AG09319 (cell line): ENCODE measurements around the gene SMAP1.

Experiments used
- DNase-seq: peaks from one replicate; pipeline ENCODE4 v3.0.0-alpha.2; 2010; ENCODE audit warnings: low read depth; ENCODE audit errors: extremely low read depth
- TF ChIP-seq, protein P1 (sequence below): IDR thresholded peaks from 2 replicates; pipeline ENCODE4 v1.5.1; 2011; ENCODE audit warnings: low read depth, mild to moderate bottlenecking, inconsistent platforms, low read length, moderate library complexity

SMAP1 gene

DNA sequence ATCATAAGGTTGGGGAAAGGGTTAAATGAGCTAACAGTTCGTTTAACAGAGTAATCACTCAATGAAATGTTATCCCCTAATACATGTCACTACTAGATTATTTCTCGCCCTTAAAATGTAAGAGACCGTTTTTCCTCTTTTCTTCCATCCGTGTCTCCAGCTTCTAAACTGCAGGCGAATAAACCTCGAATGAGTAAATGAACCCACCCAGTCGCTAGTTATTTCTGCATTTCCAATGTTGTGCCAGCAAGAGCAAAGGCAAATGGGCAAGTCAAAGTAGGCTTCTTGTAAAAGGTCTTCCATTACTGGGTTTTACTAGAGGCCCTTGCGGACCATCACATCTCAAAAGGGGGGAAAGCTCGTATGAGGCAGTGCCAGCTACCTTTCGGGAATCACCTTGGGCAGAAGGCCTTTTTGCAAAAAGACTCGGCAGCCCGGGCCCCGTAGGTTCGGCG lies 400 bp upstream of the SMAP1 start:
- no peak for DNase-seq
- TF ChIP-seq, protein P1, sequence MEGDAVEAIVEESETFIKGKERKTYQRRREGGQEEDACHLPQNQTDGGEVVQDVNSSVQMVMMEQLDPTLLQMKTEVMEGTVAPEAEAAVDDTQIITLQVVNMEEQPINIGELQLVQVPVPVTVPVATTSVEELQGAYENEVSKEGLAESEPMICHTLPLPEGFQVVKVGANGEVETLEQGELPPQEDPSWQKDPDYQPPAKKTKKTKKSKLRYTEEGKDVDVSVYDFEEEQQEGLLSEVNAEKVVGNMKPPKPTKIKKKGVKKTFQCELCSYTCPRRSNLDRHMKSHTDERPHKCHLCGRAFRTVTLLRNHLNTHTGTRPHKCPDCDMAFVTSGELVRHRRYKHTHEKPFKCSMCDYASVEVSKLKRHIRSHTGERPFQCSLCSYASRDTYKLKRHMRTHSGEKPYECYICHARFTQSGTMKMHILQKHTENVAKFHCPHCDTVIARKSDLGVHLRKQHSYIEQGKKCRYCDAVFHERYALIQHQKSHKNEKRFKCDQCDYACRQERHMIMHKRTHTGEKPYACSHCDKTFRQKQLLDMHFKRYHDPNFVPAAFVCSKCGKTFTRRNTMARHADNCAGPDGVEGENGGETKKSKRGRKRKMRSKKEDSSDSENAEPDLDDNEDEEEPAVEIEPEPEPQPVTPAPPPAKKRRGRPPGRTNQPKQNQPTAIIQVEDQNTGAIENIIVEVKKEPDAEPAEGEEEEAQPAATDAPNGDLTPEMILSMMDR: no peak

DNA sequence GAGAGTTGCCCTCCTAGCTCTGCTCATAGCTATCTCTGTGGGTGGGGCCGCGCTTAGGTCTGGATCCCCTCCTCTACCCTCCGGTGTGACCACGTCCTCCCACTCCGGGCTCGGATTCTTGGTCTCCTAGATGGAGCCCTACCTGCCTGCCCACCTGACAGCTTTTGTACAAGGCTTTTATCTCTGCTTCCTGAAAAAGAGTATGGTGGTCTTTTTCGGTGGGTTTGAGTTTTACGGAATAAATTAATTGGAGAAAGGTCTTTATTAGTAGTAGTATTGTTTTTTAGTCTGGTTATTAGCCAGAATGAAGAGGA lies 773 bp downstream of the SMAP1 start:
- DNase-seq: no peak
- TF ChIP-seq, protein P1: no peak; the same call in 1 of the 2 replicates

DNA sequence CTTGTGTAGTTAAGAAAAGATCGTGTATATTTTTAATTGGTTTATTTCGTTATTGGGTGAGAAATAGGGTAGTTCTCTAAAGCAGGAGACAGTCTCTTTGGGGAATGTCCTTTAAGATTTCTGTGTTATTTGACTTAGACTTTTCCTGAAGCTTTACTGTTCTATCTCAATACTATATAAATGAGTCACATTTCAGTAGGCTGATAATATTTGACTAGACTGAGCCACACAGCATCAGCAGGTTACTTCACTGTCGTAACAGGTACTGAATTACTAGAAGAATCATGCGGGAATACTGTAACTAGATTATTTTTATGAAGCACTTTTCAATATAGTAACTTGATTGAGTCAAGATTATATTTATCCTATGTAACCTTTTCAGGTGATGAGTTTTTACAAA lies 1.4 kb downstream of the SMAP1 start:
- TF ChIP-seq, protein P1: no peak
- DNase-seq: no peak

DNA sequence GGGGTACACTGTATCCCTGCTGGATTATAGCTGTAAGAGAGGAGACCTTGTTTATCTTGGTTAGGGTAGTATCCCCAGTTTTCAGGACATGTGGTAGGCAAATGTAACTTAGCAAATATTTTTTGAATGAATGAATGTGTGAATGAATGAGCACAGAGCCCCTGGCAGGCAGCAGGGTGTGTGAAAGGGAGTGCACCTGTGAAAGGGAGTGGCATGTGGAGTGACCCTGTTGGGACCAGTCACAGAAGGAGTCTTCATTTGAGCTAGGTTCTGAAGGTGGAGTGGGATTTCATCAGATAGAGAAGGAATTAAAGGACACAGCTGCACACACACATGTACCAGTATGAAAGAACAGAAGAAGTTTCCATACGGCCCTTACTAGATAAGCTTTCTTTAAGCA lies 4.9 kb downstream of the SMAP1 start:
- no peak for DNase-seq
- TF ChIP-seq, protein P1: no peak

DNA sequence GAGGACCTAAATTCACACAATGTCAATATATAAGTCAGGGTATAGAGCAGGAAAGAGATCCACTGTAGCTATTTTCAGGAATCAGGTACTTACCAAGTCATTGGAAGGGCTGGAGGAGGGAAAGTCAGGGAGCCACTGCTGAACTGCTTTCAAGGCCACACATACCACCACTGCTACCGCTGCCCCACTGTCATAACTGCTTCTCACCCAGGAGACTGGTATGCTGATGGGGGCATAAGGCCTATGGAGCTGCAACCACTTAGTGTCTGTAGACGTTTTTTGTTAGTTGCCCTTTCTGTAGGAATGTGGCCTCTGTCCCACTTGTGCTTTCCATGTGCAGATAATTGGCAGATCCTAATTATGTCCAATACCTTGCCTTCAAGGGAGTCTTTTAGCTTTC lies 5.4 kb downstream of the SMAP1 start:
- TF ChIP-seq, protein P1: no peak

DNA sequence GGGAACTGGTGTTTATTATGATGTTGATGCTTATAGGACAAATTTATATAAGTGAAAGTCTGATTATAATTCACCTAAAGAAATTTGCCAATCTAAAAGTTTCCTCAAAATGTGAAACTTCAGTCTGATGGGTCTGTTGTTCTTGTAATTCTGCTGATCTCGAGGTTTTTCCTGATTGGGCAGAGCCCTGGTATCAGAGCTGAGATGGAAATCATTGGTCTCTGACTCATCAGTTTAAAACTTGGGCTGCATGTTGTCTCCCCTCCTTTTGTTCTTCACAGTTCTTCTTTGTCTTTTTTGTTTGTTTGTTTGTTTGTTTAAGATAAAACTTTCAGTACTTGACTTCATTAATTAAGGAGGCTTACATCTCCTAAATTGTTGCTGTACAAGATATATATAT lies 5.9 kb downstream of the SMAP1 start:
- TF ChIP-seq, protein P1: no peak
- DNase-seq: no peak

More for the DNA sequence above, 5.4 kb downstream of the SMAP1 start:
- DNase-seq: no peak

DNA sequence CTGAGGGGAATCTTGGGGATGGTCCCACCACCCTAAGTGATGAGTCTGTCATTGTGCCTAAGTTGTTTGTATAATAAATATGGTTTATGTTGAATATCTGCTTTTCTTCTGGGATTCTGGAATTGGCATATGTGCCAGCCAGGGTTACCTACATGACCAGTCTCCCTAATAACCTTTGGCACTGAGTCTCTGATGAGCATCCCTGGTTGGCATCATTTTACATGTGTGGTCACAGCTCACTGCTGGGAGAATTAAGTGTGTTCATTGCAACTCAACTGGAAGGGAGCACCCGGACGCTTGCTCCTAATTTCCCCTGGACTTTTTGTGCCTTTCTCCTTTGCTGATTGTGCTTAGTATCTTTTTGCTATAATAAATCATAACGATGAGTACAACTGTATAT lies 8.1 kb downstream of the SMAP1 start:
- no peak for DNase-seq
- TF ChIP-seq, protein P1: no peak

DNA sequence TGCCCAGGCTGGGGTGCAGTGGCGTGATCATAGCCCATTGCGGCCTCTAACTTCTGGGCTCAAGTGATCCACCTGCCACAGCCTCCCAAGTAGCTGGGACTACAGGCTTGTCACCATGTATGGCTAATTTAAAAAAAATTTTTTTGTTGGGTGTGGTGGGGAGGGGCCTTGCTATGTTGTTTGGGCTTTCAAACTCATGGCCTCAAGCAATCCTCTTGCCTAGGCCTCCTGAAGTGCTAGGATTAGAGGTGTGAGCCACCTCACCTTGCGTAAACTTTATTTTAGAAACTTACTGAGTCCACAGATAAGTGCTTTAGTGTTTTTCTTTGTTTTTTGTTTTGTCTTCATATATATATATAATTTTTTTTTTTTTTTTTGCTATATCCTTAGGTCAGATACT lies 9.1 kb downstream of the SMAP1 start:
- TF ChIP-seq, protein P1: no peak
- no peak for DNase-seq
